ENCODE measurements around the gene TXLNA.
"Not testable (repeated sequence)": the region's sequence is repeated elsewhere in the genome, so short reads cannot be mapped to it uniquely, and the experiment has no call there.

Gene TXLNA

DNA sequence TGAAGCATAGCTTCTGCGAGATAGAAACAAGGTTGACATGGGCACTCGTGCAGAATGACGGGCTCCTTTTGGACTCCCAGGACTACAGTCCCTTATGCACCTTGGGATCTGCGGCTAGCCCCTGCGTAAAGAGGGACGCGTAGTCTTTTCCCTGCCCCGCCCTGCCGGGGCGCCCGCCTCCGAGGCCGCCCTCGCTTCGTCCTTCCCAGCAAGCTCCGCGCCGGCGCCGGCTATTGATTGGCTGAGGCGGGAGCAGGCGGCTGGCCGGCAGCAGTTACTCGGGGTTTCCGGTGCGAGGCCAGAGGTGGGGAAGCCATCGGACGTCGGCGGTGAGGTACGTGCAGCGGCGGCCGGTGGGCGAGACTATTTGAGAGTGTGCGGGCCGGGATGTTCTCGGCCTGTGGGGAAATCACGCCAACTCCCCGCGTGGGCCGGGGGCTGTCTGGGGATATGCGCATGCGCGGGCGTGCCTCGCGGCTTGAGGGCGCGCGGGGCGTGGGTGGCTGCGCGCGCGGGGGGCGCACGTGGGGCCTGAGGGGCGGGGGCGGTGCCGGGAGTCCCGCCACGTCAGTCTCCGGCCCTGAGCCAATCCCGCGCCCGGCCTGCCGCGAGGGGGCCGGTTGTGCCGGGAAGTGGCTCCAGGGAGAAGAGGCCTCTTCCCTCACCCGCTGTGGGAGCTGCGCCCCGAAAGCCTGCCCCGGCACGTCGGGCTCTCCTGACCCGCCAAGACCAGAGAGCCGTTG, at the start of gene TXLNA:
Gene TXLNA, plus strand, starts transcription at position 233 of the 743 bp plus-strand sequence. CDS start 671 bp downstream, outside the sequence.
- DNase-seq, result peak; percentile 94

GRCh38 chr1:32133950-32134280, 45.6 kb upstream of the TXLNA start:
- DNase-seq, result not testable (repeated sequence)

DNA sequence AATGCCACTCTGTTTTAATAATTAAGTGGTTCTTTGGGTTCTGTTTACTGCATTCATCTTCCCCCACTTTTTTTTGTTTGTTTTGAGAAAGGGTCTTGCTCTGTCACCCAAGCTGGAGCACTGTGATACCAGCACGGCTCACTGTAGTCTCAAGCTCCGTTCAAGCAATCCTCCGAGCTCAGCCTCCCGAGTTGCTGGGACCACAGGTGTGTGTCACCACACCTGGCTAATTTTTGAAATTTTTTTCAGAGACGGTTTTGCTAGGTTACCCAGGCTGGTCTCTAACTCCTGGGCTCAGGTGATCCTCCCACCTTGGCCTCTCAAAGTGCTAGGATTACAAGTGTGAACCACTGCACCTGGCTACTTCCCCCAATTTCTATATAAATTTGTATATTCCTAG, 42.4 kb upstream of the TXLNA start:
- DNase-seq, result no peak

GRCh38 chr1:32138965-32139364, 40.5 kb upstream of the TXLNA start:
- no peak for DNase-seq

- no peak for DNase-seq
These were observed 36.8 kb upstream of the TXLNA start for GRCh38 chr1:32142446-32143301.

DNA sequence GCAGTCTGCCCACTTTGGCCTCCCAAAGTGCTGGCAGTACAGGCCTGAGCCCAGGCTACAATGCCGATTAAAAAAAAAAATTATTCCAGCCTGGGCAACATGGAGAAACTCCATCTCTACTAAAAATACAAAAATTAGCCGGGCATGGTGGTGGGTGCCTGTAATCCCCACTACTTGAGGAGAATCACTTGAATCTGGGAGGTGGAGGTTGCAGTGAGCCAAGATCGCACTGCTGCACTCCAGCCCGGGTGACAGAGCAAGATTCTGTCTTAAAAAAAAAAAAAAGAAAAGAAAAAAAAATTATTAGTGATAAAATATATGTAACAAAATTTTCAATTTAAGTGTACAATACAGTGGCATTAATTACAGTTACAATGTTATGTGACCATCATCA, 36.2 kb upstream of the TXLNA start:
- DNase-seq, result not testable (repeated sequence)

- no peak for DNase-seq
These were observed 35.4 kb upstream of the TXLNA start for GRCh38 chr1:32144033-32144432.

GRCh38 chr1:32147799-32148198, 31.7 kb upstream of the TXLNA start:
- not testable (repeated sequence) for DNase-seq

- DNase-seq, result no peak
These were observed 28.6 kb upstream of the TXLNA start for GRCh38 chr1:32150847-32151246.

DNA sequence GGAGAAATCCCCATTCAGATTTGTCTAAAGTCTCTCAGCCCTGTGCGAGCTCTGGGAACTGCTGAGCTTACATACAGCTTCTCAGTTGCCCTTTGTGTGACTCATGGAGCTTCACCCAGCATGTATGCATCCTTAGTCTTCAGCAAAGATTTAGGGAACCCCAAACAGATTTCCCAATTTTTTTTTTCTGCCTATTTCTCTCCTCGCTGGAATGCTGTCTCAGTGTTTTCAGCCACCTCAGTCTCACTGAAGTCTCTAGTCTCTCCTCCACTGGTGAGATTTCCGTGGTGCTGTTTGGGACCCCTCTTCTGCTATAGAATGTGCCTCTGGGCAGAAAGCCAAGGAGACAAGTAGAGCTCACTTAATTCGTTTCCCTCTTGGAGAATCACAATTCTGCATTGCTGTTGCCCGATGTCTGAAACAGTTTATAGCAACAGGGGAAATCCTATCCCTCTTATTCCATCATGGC, 28.1 kb upstream of the TXLNA start:
- no peak for DNase-seq

DNA sequence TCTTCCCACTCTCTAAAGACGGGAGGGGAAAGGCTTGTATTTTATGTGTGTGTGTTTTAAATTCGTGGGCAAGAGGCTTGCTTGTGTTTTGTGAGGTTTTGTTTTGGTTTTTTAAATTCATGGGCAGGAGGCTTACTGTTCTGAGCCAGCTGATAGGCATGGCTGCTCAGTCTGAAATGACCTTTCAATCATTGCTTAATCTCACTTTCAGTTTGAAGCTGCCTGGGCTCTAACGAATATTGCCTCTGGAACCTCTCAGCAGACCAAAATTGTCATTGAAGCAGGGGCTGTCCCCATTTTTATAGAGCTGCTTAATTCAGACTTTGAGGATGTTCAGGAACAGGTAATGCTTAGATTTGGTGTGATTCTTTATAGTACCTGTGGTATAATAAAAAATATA, 20.3 kb upstream of the TXLNA start:
- no peak for DNase-seq

DNA sequence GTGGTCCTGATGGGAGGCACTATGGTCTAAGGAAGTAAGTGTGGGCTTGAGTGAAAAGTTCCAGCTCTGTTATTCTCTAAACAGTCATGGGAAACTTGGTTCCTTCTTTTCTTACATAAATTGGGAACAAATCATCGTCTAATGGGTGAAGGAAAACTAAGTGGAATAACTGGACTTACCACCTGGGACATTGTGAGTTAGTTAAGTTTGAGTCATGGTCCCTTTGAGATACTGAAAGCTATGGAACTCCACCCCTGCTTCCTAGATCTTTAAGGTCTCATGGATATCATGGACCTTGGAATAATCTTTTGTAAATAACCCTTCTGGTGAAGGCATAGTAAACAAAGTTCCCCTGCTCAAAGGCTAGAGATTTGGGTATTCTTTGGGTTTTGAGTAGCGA, 16.1 kb upstream of the TXLNA start:
- no peak for DNase-seq

DNA sequence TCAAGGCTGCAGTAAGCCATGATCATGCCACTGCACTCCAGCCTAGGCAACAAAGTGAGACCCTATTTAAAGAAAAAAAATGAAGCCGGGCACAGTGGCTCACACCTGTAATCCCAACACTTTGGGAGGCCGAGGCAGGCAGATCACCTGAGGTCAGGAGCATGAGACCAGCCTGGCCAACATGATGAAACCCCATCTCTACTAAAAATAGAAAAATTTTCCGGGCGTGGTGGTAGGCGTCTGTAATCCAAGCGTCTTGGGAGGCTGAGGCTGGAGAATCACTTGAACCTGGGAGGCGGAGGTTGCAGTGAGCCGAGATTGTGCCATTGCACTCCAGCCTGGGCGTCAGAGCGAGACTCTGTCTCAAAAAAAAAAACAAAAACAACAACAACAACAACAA, 13.8 kb upstream of the TXLNA start:
- DNase-seq, result not testable (repeated sequence)

DNA sequence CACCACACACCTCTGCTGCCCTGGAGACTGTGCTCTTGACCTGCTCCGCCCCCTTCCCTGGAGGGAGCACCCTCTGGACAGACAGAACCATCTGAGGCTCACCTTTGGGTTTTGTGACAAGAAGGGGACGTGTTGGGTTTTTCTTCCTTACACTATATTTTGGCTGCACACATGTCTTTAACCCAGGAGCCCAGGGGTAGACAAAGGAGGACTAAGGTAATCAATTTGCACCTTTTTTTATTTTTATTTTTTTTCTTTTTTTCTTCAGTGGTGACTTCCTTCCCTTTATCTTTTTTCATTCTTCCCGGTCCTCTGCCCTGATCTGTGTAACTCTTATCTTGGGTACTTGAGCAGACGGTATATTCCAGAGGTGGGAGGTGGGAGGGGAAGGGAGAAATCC, 8.5 kb upstream of the TXLNA start:
- DNase-seq, result no peak

DNA sequence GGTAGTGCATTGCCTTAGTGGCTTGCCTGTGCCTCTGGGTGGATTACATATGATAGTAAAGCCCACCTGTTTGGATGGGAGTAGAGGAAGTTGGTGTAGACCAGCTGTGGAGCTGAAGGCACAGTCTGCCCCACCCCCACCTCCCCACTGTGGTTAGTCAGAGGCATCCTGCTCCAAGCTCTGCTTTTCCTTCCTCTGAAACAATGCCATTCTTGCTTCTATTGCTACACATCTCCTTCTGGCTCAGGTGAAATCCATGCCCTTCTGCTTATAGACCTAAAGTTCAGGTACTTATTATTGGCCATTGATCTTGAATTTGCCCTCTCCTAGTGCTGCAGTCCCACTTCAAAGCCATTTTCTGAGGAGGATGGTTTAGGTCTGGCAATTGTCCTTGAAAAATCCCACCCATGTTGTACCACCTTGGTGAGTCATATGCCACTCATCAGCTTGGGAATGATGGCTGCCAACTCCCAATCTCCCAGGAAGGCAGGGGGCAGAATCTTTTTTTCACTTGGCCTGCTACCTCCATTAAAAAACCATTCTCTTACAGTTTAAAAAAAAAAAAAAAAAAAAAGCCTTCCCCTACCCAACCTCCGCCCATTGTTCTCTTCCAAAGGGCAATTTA, 6.7 kb upstream of the TXLNA start:
- DNase-seq, result no peak

DNA sequence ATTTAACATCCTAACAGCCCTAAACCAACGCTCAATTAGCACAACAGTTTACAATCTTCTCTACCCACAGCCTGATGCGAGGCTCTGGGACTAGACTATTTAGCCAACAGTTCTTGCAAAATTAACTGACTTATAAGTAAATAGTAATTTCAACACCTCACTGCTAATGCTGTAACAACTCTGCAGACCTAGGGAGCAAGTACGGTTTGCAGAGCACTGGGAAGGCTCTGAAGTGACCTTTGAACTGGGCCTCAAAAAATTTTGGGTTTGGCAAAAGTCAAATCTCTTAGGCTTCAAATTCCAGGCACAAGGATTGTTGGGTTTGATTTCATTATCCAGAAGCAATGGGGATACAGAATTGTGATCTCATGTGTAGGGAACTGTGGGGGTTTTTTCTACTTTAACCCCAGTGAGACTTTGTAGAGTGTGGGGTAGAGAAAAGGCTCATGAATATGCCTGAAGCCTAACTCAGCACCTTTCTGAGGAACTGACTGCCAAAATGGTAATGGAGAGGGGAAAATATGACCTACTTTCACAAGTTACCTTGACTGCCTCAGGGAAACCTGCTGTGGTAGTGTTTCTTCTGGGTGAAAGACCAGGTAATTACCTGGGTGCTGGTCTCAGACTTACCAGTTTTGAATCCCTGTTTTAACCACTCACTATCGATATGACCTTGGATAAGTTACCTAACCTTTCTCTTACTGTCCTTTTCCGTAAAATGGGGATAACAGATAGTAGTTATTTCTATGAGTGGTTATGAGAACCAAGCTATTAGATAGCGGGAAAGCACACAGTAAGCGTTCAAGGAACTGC, 889 bp upstream of the TXLNA start:
- no peak for DNase-seq

DNA sequence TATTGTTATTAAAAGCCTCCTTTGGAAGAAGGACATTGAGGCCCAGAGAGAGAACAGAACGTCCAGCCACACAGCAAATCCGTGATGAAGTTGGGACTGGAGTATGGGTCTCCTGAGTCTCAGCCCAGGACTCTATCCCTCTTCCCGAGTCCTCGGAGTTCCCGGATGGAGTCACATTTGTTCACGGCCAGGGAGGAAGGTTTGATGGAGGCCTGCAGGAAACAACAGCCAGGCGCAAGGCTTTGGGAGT, 357 bp upstream of the TXLNA start:
- no peak for DNase-seq

DNA sequence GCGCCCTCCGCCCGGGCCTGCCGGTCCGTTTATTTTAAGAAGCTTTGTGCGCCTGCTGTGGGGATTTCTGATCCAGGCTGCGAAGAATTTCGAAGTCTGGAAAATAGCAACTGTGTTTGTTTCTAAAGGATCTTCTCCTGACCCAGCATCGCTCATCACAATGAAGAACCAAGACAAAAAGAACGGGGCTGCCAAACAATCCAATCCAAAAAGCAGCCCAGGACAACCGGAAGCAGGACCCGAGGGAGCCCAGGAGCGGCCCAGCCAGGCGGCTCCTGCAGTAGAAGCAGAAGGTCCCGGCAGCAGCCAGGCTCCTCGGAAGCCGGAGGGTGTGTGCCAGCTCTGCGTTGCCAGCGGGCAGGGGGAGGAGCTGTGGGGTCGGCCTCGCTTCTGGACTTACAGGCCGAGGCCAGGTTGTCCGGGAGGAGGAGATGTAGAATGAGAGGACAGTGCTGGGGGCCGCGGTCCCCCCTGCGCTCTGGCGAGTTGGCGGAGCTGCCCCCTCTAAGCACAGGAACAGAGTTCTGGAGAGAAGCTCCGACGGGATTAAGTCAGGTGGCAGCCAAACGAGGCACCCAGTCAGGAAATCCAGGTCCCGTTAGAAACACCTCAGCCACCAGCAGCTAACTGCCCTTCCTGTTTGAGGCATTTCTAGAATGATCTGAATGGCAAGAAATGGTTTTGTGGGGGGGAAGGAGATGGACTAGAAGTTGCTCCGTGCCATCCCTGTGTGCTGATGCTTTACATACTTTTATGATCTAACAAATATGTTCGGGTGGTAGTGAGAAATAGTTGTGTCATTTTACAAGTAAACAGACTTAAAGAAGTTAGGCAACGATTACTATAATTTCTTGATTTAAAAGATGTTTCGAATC, 948 bp downstream of the TXLNA start:
- peak; percentile 75 for DNase-seq

DNA sequence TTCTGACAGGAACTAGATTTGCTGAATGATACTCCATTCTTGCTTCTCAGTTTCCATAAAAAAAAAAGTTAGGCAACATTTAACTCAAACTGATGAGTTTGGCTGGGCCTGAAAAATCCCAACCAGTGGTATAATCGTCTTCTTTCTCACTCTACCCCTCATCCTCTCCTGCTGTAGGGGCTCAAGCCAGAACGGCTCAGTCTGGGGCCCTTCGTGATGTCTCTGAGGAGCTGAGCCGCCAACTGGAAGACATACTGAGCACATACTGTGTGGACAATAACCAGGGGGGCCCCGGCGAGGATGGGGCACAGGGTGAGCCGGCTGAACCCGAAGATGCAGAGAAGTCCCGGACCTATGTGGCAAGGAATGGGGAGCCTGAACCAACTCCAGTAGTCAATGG, 1.6 kb downstream of the TXLNA start:
- no peak for DNase-seq

GRCh38 chr1:32181563-32181962, 2.1 kb downstream of the TXLNA start:
- no peak for DNase-seq

DNA sequence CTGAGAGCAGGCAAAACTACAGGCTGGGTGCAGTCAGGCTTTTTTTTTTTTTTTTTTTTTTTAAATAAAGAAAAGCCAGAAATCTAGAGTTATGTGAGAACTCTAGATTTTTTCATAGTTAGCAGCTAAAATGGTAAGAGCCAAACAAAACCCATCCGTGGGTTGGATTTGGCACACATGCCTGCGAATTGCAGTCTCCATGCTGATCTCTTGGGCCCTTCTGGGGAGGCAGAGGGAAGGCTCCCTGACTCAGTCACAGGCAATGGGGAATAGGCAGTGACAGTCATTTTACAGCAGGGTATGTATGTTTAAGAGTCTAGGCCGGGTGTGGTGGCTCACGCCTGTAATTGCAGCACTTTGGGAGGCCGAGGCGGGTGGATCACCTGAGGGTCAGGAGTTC, 2.6 kb downstream of the TXLNA start:
- DNase-seq, result no peak

DNA sequence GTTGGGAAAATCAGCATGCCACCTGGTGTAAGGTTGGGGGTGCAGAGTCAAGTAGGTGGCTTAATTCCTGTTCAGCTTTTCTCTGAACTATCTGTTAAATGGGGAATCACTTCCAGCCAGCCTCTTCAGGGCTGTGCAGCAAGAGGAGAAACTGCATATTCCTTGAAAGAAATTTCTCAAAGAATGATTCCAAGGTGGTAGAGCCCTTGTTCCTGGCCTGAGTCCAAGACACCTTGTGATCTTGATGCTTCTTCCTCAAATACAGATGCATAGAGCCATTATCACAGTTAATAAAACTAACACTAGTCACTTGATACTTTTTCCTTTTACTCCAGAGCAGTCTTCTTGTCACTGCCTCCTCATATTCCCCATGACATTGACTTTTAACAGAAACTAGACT, 5.2 kb downstream of the TXLNA start:
- DNase-seq, result no peak
